Medulla oblongata (tissue), 1 donor: ENCODE data around the gene HLA-F.

Source experiments
- DNase-seq: peaks from one replicate; pipeline ENCODE4 v3.0.0-alpha.2; 2015; ENCODE audit errors: extremely low spot score

HLA-F gene

DNA sequence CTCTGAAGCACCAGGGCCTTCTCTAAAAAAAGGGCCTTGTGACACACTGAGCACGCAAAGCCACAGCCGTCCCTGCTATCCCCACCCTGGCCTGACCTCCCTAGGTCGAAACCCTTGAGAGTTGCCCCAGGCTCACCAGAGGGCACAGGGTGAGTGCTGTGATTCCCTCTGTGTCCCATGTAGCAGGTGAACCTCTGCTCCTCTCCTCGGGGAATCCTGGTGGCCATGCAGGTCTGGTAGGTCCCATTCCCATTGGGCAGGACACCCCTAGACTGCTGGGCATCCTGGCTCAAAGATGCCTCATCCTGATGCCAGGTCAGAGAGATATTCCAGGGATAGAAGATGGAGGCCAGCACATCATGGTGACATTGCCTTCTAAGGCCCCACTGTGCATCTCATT, 20.9 kb downstream of the HLA-F start:
- no peak for DNase-seq

DNA sequence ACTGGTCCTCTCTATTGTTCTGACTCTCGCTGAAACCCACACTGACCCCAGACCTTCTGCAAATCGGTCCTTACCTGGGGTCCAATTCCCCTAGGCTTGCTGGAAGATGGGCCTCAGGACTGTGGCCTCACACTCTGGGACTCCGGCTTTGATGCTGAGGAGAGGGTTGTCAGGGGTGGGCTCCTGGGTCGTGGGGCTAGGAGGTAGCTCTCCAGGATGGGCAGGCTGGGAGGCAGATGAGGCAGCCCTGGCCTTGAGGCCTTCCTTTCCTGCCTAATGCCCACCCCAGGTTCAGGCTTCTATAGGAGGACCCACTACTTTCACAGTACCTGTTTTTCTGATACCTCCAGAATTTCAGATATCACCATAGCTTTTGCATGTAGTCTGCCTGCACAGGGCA, 21.4 kb downstream of the HLA-F start:
- DNase-seq: no peak

DNA sequence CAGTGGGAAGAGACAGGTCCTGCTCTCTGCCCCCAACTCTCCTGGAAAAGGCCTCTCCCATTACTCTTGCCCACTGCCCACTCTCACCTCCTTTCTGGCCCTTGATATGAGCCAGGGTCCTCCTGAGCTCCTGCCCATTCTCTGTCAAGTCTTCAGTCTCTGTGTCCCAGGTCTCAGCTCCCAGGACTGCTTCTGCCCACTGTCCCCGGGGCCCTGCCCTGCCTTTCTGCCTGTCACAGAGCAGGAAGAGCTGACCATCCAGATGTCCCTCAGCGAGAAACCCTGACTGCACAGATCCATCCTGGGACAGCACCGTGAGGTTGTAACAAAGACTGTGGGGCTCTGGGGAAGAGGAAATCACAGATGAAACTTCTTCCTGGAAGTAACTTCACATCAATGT, 22.2 kb downstream of the HLA-F start:
- no peak for DNase-seq

DNA sequence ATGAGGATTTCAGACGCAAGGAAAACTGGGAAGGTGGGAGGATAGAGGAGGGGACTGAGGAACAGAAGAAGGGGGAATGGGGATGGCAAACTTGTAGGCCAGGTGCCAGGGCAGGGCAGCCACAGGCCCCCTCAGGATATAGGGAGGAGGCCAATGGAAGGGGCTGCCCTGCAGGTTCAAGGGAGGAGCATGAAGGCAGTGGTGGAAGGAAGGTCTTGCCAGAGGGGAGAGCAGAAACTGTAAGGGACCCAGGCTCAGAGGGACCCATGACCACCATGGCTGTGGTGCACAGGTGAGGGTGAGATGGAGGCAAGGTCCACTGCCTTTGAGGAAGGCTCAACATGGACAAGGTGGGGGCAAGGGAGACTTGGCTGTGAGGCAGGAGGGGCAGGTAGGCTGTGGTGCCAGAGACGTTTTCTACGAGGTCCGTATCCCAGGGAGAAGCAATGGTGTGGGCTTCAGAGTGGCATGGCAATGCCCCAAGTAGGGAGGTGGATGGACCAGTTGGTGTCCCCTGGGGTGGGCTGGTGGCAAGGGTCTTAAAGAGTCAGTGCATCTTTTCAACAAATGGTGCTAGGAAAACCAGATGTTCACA, 22.7 kb downstream of the HLA-F start:
- no peak for DNase-seq

DNA sequence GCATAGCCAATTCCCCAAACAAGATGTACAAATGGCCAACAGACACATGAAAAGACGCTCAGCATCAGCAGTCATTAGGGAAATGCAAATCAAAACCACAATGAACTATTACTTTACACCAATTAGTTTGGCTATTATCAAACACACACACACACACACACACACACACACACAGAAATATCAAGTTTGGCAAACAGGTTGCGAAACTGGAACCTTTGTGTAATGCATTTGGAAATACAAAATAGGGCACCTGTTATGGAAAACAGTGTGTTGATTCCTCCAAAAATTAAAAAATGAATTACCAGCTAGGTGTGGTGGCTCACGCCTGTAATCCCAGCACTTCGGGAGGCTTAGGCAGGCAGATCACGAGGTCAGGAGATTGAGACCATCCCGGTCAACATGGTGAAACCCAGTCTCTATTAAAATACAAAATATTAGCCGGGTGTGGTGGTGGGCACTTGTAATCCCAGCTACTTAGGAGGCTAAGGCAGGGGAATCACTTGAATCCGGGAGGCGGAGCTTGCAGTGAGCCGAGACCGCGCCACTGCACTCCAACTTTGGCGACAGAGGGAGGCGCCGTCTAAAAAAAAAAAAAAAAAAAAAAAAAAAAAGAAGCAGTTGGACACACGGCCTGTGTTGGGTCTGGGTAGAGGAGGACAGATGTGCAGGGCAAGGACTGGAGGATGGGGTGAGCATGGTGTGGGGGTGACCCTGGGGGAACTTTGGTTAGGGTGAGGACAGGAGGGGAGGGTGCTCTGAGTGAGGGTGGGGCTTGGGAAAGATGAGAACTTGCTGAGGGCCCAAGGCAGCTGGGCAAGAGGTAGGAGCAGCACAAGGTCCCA, 23.8 kb downstream of the HLA-F start:
- DNase-seq: no peak

DNA sequence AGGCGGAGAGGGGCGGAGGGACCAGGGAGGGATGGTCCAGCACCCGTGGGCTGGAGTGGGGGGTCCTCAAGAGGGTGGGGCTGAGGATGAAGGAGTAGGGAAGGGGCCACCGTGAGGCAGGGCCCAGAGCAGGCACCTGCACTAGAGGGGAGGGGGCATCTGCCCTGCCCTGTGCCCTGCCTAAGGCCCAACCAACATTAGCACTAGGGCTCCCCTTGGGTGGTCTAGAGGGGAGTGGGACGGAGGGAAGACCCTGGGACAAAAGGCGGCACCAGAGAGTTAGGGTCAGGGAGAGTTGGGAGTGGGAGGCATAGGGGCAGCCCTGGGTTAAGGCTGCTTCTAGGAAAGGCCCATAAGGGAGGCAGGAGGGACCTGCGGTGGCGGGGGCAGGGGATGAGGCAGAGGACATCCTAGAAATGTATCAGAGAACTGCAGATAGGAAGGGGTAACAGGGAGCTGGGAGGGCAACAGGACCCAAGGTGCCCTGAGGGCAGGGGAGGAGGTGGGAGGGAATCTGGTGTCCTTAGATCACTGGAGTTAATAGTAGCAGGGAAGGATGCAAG, 24.5 kb downstream of the HLA-F start:
- DNase-seq: no peak

DNA sequence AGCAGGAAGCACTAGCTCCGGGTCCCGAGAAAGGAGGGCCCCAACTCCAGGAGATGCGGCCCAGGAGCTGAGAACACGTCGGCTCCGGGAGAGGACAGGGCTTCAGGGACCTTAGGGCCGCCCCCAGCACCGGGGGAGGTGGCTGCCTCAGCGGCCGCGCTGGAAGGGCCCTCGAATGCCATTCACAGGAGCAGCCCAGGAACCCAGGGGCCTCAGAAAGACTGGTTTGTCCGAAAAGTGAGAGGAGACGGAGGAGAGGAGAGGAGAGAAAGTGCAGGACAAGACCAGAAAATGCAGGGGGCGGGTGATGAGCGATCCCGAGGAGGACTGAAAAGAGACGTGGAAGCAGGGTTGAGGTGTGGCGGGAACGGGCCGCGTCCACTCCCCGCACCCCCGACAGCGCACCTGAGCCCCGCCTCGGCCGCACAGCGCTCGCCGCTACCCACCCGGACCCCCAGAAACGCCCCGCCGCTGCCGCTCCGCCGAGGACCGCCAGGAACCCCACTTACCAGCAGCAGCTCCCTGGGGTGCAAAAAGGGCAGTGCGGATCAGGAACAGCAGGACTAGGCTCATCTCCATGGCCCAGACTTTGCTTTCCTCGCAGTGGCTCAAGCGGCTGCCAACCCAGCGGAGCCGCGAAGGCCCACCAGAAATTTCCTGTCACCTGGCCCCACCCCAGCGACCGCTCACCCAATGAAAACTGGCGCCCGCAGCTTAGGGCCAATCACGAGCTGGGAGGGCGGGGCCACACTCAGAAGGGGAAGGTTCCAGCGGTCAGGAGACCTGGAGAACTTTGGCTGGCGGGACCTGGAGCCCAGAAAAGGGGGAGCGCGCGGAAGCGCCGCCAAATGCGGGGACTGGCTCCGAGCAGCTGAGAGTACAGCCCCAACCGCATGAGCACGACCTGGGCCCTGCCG, 25.4 kb downstream of the HLA-F start:
- peak; percentile 97 for DNase-seq

DNA sequence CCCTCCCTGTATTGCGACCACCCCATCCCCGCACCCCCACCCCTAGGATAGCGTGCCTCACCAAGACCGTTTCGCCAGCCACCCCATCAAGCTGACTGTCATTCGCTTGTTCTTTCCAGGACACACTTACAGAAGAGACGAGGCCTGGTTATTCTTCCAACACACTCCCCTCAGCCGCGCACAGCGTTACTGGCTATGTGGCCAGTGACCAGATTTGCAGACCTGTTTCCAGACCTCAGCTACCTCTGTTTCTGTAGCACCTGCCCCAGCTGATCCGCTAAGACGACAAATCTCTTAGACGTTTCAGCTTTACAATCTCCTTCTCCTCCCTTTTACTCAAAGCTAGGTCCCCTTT, 26.1 kb downstream of the HLA-F start:
- no peak for DNase-seq

DNA sequence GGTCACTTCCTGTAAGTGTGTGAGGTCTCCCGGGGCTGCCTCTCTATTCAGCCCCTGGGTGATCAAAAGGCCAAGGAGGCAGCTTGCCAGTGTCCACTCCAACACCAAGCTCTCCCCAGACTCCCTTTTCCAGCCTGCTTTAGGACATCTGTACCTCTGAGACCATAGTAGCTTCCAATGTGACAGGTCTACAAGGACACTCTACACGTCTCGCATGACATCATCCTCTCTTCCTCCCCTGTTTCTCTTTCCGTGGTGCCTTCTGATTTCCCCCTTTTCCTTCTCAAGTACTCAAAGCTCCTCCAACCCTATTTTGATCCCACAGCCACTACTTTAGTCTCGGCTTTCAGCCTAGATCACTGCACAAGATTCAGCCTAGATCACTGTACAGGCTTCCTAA, 26.4 kb downstream of the HLA-F start:
- DNase-seq: peak; percentile 7

DNA sequence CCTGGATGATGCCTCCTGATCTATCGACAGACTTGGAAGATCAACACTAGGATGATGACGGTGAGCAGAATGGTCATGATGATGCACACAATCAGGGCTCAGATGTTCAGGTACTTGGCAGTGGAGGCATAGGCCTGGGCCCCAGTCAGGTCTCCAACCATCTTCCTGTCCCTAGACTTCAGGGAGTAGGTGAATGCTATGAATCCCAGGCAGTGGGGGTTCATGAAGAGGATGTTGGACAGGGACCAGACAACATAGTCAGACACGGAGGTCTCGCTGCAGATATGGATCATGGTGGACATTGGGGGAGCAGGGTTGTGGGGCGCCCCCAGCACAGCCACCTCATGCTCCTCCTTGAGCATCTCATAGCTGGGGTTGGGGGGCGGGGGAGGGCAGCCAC, 27.5 kb downstream of the HLA-F start:
- DNase-seq: no peak

DNA sequence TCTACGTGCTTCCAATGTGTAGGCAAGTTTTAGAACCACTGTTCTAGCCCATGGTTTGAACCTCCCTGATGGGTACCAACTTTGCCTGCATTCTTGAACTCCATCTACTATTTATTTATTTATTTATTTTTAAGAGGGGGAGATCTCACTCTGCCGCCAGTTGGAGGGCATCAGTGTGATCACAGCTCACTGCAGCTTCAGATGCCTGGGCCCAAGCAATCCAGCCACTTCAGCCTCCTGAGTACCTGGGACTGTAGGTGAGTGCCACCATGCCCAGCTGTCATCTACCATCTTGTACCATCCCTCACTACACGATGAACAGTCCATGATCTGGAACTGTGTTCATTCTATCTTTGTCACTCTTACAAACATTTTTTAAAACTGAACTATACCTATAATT, 28.2 kb downstream of the HLA-F start:
- DNase-seq: no peak

DNA sequence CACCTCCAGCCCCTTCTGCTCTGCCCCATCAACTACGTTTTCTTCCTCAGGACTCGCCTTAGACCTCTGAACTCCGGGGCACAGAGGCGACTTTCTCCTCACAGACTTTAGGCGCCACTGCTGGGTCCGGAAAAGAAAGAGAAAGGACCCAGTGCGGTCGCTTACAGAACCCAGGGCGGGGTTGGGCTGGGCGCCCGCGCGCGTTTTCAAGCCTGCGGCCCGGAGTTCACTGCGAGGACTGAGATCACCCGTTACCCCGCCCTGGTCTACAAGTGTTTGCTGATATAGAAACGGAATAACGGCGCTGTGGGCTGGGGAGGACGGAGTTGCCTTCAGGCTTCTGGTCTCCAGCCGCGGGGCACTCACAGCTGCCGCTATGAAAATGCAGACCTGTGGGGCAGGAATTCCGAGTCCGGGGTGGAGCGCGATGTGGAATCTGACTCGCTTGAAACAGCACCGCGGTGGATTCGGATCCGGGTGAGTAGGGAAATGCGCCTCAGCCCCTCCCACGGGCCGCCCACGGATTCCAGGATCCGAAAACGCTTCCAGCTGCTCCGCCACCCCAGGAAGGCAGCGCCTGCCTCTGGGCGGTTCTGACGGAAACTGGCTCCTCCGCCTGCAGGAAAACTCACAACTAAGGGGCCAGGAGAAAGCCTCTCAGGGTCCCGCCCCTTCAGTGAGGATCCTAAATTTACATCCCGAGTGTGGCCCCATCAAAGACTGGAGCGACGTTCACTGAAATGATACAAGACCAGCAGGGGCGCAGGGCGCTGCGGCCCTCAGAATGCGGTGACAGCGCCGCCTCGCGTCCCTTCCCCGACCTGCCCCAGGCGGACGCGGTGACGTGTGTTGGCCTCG, 29.4 kb downstream of the HLA-F start:
- DNase-seq: peak; percentile 91

DNA sequence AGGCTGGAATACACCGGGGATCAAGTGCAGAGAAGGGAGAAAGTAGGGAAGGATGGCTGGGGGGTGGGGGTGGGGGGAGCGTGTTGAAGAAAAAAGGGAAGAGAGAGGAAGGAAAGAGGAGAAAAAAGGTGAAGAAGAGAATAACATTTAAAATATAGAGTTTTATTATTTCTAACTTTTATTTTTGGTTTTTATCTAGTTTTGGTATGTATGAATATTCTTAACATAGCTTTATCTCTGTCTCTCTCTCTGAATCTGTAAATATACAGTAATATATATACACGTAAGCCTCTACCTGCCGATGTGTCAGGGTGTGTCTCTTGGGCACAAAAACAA, 30.0 kb downstream of the HLA-F start:
- DNase-seq: no peak

DNA sequence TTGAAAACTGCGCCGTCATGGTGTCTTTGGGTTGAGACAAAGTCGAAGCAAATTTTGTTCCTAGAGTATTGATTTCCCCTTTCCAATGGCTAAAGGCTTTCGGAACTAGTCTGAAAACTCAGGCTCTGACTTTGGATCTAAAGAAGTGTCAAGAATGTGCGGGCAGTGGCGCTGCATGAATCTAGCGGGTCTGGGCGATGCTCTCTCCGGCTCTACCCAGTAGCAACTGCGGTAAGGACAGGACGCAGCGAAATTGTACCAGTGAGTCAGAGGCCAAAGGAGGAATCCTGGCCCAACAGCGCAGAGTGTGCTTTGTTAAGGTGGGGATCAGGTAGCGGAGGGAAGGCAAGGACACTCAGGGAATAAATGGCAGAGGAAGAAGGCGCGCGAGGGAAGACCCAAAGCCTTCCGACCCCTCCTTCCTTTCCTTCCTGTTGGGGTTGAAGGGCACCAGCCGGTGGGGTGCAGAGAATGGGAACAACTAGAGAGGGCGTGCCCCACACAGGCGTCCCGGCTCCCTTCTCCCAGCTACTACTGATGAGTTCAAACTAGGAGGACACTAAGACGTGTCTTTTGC, 32.1 kb downstream of the HLA-F start:
- no peak for DNase-seq

DNA sequence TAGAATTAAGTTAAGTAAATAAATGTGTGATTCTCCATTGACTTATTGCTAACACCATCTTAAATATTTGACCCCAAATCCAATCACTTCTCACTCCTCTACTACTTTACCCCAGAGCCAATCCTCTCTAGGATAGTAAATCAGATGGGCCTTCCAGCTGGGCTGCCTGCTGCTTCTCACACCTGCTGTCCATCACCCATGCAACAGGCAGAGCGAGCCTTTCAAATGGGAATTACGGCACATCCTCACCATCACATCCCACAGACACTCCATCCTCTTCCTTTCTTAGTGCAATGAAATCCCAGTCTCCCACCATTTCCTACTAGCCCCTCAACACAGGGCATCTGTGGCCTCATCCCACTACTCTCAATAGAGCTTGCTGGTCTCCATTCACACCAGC, 34.0 kb downstream of the HLA-F start:
- no peak for DNase-seq

DNA sequence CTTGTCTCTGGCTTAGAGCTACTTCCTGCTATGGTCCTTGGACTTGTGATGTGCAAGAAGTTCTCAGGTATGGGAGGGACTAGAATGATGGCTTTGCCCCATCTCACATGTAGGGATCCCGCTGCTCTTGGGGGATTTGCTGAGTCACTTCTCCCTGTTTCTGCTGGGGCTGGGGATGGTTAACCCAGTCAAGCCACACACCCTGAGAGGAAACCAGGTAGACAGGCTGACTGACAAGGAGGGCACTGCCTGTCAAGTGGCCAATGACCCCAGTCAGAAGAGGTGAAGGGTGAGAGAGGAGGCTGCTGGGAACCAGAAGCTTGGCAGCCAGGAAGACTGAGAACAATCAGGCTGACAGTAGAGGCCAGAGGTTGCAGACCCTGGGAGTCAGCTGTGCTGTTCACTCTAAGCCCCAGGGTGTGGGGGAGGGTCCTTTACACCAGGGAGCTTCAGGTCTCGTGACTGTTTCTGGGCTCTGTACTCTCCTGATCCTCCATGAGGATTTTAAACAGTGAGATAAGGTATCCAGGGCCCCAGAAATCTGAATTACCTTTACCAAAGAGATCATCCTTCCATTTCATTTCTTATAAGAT, 34.6 kb downstream of the HLA-F start:
- no peak for DNase-seq

DNA sequence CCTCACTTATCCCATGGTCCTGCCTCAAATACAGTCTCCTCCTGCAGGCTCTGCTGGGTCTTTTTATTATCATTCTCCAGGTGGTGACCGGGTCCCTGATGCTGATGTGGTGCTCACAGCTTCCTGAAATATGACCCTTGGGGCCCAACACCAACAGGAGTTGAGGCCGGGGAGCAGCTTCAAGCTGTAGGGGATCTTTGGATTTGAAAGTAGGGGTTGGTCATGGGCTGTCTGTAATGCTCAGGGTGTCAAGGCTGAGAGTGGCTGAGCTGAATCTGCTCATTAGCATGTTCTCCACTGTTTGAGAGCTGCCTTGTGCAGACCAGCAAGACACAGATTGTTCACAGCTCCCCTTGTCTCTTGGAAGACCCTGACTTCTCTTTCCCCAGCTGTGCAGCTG, 35.5 kb downstream of the HLA-F start:
- DNase-seq: no peak

DNA sequence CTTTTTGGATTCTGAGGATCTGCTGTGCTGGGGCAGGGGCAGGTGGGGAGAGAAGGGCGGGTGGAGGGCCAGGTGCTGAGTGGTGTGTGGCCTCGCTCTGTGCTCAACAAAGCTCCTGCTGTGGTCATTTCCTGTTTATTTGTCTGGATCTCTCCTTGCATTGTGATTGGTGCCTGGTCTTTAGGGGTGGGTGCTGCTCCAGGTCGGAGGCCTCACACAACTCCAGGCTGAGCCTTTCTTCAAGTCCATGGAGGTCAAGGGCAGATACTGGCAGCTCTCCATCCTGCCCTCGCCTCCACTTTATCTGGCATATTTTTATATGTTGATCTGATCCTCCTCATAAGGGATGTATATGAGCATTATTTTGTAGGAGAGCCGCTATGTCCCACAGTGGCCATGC, 36.2 kb downstream of the HLA-F start:
- no peak for DNase-seq

DNA sequence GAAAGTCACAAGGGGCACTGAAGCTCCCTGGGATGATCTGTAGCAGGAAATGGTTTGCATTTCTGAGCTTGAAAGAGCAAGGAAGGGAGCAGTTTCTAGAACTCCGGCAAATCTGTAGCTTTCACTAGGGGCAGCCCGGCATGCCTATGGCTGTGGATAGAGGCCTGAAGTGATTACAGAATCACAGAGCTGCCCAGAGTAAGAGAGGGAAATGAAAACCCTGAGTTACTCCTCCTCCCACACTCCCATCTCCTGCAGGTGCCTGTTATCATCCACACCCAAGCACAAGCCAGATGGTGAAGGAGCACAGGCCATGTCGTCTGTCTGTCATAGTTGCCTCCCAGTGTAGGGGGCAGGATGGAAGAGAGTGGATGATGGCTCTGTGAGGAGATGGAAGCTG, 37.1 kb downstream of the HLA-F start:
- DNase-seq: no peak

DNA sequence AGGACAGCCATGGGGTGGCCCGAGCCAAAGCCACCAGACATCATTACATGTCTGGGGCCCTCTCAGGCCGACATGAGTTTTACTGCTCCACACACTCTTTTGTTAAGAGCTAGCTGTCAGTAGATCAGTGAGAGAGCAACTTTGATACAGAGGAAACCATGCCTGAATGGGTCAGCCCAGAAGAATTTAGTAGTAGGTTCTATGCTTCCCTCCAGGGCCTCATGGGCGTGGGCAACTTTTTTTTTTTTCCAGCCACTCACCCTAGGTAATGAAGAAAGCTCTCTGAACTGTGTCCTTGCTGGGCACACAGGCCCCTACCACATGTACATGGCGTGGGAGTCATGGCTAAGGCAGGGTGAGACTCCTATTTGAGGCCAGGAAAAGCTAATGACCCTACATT, 38.8 kb downstream of the HLA-F start:
- DNase-seq: no peak

DNA sequence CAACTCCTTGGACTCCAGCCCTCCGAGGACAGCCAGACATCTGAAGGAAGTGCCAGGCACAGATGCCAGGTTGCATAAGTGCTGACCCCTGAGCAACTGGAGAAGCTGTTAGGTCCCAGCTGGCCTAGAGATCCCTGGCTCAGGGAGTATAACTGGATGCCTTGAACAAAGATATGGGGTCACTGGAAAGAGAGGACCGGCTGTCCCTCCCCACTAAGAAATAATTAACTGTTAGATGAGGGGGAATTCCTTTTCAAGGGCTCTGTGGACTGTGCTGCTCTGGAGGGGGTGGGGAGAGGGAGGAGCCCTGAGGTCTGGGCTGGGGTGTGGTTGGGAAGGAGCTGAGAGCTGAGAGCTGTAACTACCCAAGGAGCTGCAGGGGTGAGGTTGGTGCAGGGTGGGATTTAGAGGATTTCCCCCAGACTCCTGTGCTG, 39.6 kb downstream of the HLA-F start:
- DNase-seq: peak; percentile 15
